Adrenal gland (tissue), 12 donors: Measurements from ENCODE around the gene TMEM89. TPM values are rescaled to one million over a fixed set of nuclear protein-coding genes. Genes with fewer than 3 reads are reported as not detected.

Experiments
- DNase-seq, 7 donors: peaks; one replicate each; pipeline ENCODE4 v3.0.0-alpha.2; 2019 to 2020
- H3K27ac ChIP-seq, 5 donors: fragments of 200-600 bp; sonication (generic) in 4 of 5; 1 replicate in 3 of 5; 2 replicates in 2 of 5; pipeline versions ENCODE4 v1.5.1 to v1.8.0; 2016 to 2020; ENCODE audit warnings: mild to moderate bottlenecking in 1 of 5
- H3K27me3 ChIP-seq: fragments of 200-600 bp; 2 replicates; pipeline ENCODE4 v1.8.0; 2021
- H3K36me3 ChIP-seq, 2 donors: fragments of 200-600 bp; replicated peaks in 1 of 2; 1 replicate in 1 of 2; 2 replicates in 1 of 2; pipeline versions ENCODE4 v1.5.1 to v1.8.0; 2018 to 2022
- H3K4me1 ChIP-seq, 2 donors: fragments of 200-600 bp; replicated peaks in 1 of 2; 1 replicate in 1 of 2; 2 replicates in 1 of 2; pipeline versions ENCODE4 v1.5.1 to v1.8.0; 2018 to 2021
- H3K4me3 ChIP-seq, 4 donors: fragments of 200-600 bp; sonication (generic) in 3 of 4; one replicate each; pipeline ENCODE4 v1.5.1; 2016 to 2018
- H3K9me3 ChIP-seq, 3 donors: fragments of 200-600 bp; sonication (generic) in 1 of 3; replicated peaks in 1 of 3; 1 replicate in 2 of 3; 2 replicates in 1 of 3; pipeline versions ENCODE4 v1.5.1 to v1.8.0; 2016 to 2021
- POLR2A ChIP-seq, 2 donors: fragments of 450-650 bp; IDR thresholded peaks; one replicate each; pipeline ENCODE4 v1.6.1; 2017; ENCODE audit warnings: antibody characterized with exemption in 2 of 2, mild to moderate bottlenecking in 2 of 2, moderate library complexity in 1 of 2
- WGBS, 4 donors: extraction: QIAGEN DNeasy Blood & Tissue Kit in 2 of 4; methylation state at CpG; one replicate each; pipeline versions ENCODE4 v1.1.5 to v1.1.7; 2013 to 2017; 5-methylcytosine and 5-hydroxymethylcytosine counted together
- intact Hi-C, 2 donors: fragments of 100-400 bp; cut with DNase I; formaldehyde crosslinking; loops; one replicate each; pipeline versions ENCODE4 v1.14.1 to v1.15.0; 2022 to 2023
- polyA plus RNA-seq, 3 donors: library from polyadenylated mRNA; stranded (reverse); fragments of 200-250 nt in 2 of 3; fragments of 350-450 nt in 1 of 3; fragmentation: Illumina TruSeq in 1 of 3; extraction: RNeasy Lipid Tissue Mini Kit (QIAGEN cat#74804) in 1 of 3; gene quantifications; one replicate each; pipeline ENCODE4 v1.2.3, GENCODE V29; 2013 to 2014
- total RNA-seq, 9 donors: library from RNA; depleted of rRNA in 4 of 9; stranded (reverse); fragments of >200 nt in 4 of 9; fragments of 120-200 nt in 1 of 9; fragmentation: NEBNext Ultra II Directional in 1 of 9; extraction: Animal tissue kit (Norgen Biotek cat#: 25700) in 1 of 9; gene quantifications; one replicate each; pipeline versions ENCODE4 v1.1.0 to v1.2.4, GENCODE V29; 2013 to 2023
- TF ChIP-seq, protein P1 (sequence below), 6 experiments: fragments of 450-650 bp in 4 of 6; fragments of 200-600 bp in 2 of 6; sonication (generic) in 1 of 6; IDR thresholded peaks; 1 replicate in 5 of 6; 2 replicates in 1 of 6; pipeline versions ENCODE4 v1.5.1 to v1.8.0; 2016 to 2021; ENCODE audit warnings: antibody characterized with exemption in 6 of 6, mild to moderate bottlenecking in 2 of 6, moderate library complexity in 1 of 6
- donor health status: healthy with polysubstance abuse.
- donor health status: Bipolar disorder and iron deficiency.
- donor health status: DM: yes; HTN: yes; CAD: no.
- donor health status: DM: no; HTN: no; CAD: no.
- donor health status: DM: no; HTN: no; CAD: no.
- donor health status: DM: yes; HTN: yes; CAD: no.

Gene TMEM89
- total and polyA plus RNA-seq, 12 donors: not detected

DNA sequence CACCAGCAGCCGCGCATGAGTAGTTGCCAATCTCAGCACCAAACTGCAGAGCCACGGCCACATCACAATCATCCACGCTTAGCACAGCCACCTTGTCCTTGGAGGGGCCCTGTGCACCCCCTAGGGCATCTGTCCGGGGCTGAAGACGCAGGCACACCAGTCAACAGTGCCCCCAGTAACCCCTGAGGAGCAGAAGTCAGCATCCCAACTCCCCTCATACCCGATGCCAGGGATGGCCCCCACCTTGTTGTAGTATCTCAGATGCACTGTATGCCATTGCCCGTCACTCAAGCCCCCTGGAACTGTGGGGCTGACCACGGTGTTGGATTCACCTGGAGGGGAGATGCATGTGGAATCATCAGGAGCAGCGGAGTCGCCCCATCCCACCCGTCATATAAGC lies 33.5 kb upstream of the TMEM89 start:
- 92 to 95% (median 94%) methylated on average over 6 to 12 of the region's 12 CpGs for WGBS, 4 donors
- Histone ChIP-seq H3K4me3 (no peak overlapping the region), H3K36me3 (no peaks in the 10 kb centered on the region), H3K9me3 (no peaks in the 10 kb centered on the region), H3K4me1 (peaks cover 0 to 7% of the 10 kb centered on the region in 2 donors), H3K27ac (no peak overlapping the region), H3K27me3 (no peaks in the 10 kb centered on the region)
- DNase-seq: no peak
- TF ChIP-seq POLR2A (IDR thresholded peaks at IDR 0.05): no peak
- TF ChIP-seq, protein P1, sequence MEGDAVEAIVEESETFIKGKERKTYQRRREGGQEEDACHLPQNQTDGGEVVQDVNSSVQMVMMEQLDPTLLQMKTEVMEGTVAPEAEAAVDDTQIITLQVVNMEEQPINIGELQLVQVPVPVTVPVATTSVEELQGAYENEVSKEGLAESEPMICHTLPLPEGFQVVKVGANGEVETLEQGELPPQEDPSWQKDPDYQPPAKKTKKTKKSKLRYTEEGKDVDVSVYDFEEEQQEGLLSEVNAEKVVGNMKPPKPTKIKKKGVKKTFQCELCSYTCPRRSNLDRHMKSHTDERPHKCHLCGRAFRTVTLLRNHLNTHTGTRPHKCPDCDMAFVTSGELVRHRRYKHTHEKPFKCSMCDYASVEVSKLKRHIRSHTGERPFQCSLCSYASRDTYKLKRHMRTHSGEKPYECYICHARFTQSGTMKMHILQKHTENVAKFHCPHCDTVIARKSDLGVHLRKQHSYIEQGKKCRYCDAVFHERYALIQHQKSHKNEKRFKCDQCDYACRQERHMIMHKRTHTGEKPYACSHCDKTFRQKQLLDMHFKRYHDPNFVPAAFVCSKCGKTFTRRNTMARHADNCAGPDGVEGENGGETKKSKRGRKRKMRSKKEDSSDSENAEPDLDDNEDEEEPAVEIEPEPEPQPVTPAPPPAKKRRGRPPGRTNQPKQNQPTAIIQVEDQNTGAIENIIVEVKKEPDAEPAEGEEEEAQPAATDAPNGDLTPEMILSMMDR (IDR thresholded peaks at IDR 0.05): no peak
- intact Hi-C loops: no loop called here

DNA sequence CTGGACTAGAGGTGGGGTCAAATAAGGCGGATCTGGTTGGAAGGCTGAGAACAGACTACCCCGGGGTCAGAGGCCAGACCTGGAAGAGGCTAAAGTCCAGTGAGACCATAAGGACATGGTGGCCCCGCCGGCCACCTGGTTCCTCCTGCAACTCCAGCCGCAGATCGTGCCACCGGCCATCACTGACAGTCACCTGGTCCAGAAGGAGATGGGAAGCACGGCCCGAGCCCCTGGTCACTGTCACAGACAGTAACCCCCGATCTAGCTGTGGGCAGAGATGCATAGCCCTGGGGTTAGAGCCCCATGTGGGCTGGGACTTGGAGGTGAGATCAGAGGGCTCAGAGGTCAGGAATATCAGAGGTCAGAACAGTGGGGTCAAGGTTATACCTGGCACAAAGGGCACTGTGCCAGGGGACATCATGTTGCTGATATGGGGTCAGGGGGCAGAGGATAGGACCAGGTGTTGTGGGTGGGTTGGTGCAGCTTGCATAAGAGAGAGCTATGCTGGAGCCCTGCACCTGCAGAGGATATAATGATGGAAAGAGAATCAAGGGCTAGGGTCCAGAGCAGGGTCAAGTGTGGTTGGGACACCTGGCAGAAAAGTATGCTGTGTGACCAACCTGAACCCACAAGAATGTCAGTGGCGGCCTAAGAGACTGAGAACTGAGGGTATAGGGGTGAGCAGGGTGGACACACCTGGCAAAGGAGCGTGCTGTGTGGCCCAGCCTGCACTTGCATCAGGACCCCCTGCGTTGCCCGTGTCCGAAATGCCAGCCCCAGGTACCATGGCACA lies 31.6 kb upstream of the TMEM89 start:
- H3K27me3 ChIP-seq: no peaks in the 10 kb centered on the region
- TF ChIP-seq, protein P1 (IDR thresholded peaks at IDR 0.05): no peak
- TF ChIP-seq POLR2A (IDR thresholded peaks at IDR 0.05): no peak
- H3K36me3 ChIP-seq: no peaks in the 10 kb centered on the region
- no peaks in the 10 kb centered on the region for H3K9me3 ChIP-seq
- H3K4me1 ChIP-seq: peaks cover 0 to 7% of the 10 kb centered on the region in 2 donors
- WGBS, 4 donors: 93 to 96% (median 95%) methylated on average over 7 to 15 of the region's 15 CpGs
- H3K27ac ChIP-seq: no peak overlapping the region
- no peak overlapping the region for H3K4me3 ChIP-seq
- no peak for DNase-seq
- intact Hi-C loops: no loop called here

DNA sequence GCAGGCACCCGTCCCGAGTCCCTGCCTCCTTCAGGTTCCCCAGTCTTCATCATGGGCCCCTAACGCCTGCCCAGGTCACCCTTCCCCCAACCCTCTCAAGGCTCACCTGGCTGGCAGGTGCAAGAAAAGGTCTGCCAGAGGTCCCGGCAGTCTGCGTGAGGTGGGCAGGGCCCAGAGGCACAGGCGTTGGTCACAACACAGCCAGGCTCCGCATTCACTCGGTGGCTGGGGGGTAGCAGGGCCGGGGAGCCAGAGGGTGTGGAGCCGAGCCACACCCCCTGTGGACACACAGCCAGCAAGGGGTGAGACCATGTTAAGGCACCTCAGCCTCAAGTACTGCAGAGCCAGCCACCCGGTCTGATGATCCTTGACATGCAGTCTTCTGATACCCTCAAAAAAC lies 30.2 kb upstream of the TMEM89 start:
- no peak for DNase-seq
- Histone ChIP-seq H3K27ac (no peak overlapping the region), H3K27me3 (no peaks in the 10 kb centered on the region), H3K36me3 (no peaks in the 10 kb centered on the region), H3K4me3 (no peak overlapping the region), H3K9me3 (no peaks in the 10 kb centered on the region), H3K4me1 (peaks cover 0 to 7% of the 10 kb centered on the region in 2 donors)
- 89 to 92% (median 91%) methylated on average over 3 to 11 of the region's 11 CpGs for WGBS, 4 donors
- intact Hi-C loops: no loop called here
- TF ChIP-seq POLR2A (IDR thresholded peaks at IDR 0.05): no peak
- TF ChIP-seq, protein P1 (IDR thresholded peaks at IDR 0.05): no peak

DNA sequence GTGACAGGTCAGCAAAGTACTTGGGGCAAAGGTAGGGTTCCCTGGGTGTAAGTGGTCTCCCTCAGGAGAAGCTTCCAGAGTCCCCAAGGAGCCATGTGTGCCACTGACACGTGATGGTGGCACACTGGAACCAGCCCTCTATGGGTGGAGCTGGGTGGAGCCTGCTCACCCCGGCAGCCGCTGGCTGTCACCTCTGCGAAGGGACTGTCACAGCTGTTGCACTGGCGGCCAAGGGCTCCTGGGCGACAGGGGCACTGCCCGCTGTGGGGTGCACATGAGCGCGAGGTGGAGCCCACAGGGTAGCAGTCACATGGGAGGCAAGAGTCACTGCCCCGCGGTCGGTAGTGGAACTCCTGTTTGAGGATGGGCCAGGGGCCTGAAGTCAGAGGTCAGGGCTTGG lies 29.2 kb upstream of the TMEM89 start:
- DNase-seq: no peak
- Histone ChIP-seq H3K4me1 (peaks cover 0 to 3% of the 10 kb centered on the region in 2 donors), H3K27me3 (no peaks in the 10 kb centered on the region), H3K4me3 (no peak overlapping the region), H3K36me3 (no peaks in the 10 kb centered on the region), H3K27ac (no peak overlapping the region), H3K9me3 (no peaks in the 10 kb centered on the region)
- no peak for TF ChIP-seq POLR2A (IDR thresholded peaks at IDR 0.05)
- TF ChIP-seq, protein P1 (IDR thresholded peaks at IDR 0.05): no peak
- WGBS, 4 donors: 90 to 91% (median 91%) methylated on average over 9 to 12 of the region's 12 CpGs
- intact Hi-C loops: no loop called here
